Measurements from ENCODE around the gene SCGB2B2.
"Not testable (repeated sequence)": the region's sequence is repeated elsewhere in the genome, so short reads cannot be mapped to it uniquely, and the experiment has no call there.

The SCGB2B2 gene

DNA sequence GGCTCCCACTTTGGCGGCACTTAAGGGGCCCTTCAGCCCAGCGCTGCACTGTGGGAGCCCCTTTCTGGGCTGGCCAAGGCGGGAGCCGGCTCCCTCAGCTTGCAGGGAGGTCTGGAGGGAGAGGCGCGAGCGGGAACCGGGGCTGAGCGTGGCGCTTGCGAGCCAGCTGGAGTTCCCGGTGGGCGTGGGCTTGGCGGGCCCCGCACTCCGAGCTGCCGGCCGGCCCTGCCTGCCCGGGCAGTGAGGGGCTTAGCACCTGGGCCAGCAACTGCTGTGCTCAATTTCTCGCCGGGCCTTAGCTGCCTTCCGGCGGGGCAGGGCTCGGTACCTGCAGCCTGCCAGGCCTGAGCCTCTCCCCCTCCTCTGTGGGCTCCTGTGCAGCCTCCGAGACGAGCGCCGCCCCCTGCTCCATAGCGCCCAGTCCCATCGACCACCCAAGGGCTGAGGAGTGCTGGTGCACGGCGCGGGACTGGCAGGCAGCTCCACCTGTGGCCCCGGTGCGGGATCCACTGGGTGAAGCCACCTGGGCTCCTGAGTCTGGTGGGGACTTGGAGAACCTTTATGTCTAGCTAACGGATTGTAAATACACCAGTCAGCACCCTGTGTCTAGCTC lies 8.8 kb downstream of the SCGB2B2 start:
- DNase-seq: not testable (repeated sequence)

DNA sequence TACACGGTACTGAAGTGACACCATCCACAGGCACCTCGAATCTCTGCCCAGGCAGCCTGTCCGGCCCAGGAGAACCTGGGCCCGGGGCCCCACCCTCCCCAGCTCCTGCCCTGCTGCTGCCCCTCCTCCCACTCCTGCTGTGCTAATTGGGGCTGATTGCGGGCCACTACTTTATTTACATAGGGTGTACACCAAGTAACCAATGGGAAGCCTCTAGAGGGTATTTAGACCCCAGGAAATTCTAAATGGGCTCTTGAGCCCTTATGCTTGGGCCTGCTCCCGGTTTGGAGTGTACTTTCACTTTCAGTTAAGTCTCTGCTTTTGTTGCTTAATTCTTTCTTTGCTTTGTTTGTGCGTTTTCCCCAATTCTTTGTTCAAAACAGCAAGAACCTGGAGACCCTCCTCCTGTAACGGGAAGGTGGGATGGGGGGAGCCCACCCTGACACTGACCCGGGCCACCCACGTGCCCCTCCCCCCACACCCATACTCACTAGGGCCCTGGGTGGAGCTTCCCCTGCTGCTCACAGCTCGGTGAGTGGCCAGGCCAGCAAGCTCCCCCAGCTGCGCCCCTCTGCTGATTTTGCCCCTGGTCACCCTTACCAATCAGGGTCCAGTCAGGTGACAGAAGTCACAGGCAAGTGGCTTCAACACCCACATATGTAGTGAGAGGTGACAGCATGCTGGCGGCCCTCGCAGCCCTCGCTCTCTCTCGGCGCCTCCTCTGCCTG lies 9.4 kb downstream of the SCGB2B2 start:
- DNase-seq: peak; percentile 23

DNA sequence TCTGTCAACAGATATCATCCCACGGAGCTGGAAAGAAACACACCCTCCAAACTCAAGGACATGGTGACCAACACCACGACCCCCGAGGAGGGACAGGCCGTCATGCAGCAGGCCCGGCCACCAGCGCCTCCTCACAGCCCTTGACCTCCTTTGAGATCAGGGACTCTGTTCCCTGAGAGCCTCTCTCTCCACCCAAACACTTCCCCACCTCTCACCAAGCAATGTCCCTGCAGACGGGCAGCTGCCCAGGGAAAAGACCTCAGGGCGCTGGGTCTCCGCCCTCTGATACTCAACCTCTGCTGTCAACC lies 10.0 kb downstream of the SCGB2B2 start:
- DNase-seq: no peak

DNA sequence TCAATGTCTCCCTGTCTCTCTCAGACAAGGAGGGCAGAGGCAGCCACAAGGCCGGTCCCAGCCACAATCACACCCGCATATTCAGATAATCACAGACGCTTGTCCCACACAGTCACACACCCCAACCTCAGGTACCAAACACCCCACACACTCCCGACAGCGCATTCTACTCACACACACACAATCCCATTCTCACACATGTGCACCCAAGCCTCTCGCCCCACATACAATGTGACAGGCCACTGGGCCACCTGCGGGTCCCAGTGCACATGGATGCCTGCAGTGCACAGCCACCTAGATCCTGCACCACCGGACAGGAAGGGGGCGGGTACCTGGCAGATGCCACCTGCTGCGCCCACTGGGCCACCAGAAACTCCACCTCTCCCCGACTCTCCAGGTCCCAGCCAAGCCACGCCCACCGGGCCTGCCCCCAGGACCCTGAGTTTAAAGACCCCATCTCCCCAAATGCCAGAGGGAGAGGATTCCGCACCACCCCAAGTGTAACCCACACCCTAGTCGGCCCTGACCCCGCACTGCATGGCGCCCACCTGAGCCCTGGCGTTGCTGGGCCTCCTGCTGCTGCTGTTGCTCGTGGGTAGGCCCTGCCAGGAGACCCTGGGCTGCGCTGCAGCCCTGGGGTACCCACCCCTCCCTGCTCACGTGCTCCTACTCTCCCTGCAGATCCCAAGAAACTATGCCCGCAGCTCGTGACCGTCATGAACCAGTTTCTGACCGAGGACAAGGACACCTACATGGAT lies 10.6 kb downstream of the SCGB2B2 start:
- DNase-seq: no peak

DNA sequence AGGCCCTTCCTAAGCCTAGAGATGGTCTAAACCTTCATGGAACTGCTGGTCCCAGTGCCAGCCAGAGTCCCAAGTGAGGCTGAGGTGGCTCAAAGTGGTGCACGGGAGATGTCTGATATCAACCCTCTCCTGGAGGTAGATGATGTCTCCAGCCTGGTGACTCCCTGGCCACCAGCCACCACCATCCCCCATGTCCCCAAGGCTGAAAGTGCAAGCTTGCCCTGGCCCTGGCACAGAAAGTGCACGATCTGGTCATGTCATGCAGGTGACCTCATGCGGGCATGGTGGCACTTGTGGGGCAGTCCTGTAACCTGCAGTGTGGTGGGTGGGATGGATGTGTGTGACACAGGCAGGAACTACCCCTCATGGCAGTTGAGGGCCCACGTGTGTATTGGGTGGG lies 11.7 kb downstream of the SCGB2B2 start:
- not testable (repeated sequence) for DNase-seq

DNA sequence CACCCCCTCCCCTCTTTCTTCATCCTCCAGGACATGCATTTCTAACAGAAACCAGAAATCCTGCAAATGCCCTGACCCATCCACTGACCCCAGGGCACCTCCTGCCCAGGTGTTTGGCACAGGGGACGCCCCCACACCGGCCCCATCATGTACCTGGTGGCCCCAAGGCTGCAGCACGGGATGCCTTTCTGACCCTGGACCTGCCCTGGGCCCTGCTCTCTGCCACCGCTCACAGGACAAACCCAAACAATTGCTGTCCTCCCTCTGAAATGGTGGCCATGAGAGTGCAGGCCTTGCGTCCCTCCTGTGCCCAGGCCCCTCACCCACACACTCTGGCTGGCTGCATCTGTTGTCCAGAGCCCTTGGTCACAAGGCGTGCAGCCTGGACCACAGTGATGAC lies 12.1 kb downstream of the SCGB2B2 start:
- no peak for DNase-seq

DNA sequence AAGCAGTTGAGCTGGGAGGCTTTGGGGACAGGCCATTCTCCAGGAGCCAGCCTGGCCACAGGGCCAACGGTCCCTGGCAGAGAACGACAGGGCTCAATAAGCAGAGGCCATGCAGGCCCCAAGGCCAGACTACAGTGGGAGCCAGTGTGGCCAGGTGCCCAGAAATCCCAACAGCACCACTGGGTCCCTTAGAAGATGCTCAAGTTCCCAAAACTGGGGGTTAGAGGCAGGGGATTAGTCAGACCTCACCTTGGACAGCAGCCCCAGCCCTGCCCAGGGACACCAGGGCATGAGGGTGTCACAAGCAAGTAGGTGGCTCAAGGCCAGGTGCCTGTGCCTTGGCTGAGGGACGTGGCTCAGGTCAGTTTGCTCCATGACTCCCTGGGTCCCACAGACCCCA lies 12.8 kb downstream of the SCGB2B2 start:
- DNase-seq: no peak

DNA sequence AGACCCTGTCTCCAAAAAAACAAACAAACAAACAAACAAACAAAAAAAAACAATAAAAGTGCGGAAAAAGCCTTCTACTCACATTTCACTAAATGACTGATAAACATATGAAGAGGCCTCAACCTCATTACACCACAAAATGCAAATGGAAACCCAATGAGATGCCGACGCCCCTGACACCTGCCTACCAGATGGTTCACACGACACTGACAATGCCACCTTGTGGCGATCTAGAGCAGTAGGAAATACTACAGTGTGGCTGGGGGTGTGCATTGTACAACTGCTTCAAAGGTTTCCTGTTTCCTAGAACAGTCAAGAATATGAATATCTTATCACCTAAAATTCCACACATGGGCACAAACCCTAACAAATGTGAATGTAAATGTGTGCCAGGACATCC lies 14.0 kb downstream of the SCGB2B2 start:
- DNase-seq: peak; percentile 68

DNA sequence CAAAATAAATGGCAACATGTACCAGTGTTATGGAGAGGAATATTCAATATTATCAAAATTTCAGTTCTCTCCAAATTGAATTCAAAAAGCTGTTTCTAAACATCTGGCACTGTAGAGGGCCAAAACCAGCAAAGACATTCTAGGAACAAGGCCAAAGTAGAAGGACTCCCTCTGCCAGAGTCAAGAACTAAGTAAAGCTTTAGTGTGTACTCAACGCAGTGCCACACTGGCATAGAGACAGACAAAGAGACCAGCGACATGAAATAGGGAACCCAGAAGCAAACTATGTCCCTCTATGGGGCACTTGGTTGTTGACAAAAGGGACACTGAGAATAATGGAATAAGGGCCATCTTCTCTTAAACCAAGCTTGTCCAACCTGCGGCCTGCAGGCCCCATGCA lies 15.6 kb downstream of the SCGB2B2 start:
- DNase-seq: no peak

DNA sequence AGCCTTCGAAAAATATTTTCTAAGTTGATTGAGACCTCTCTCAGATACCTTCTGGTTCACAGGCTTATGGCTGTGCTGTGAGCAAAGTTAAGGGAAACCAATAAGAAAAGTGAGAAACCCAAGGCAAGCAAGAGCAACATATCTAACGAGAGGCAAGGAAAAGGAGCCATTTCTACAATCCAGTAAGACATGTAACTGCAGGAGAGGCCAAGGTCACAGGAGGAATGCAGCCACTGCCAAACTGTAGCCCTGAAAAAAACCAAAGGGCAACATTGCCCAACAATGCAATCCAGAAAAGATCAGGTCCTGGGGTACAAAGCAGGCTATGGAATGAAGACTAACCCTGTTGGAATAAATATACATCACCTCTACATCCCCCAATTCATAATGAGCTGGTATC lies 21.3 kb downstream of the SCGB2B2 start:
- no peak for DNase-seq

DNA sequence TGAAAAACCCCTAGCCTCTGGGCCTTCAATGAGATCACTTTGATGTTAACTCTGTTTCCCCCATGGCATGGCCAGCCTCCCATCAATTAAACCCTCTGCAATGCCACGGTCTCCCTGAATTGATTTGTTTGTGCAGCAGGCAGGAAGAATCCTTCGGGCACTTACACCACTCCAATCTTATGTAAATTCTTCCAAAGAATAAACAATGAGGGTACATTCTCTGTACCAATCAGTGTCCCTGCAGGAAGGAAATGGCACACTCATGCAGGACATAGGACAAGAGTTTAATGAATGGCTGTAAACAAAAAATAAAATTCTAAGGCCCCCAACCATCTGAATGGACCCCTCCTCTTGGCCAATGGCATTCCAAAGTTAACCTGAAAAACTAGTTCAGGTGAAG lies 22.2 kb downstream of the SCGB2B2 start:
- DNase-seq: no peak

DNA sequence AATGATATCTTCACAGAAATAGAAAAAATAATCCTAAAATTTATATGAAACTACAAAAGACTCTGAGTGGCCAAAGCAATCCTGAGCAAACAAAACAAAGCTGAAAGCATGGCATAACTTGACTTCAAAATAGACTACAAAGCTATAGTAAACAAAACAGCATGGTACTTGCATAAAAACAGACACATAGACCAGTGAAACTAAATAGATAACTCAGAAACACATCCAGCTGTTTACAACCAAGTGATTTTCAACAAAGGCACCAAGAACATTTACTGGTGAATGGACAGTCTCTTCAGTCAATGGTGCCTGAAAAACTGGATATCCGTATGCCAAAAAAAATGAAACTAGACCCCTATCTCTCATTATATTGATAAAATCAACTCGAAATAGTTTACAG lies 25.2 kb downstream of the SCGB2B2 start:
- no peak for DNase-seq

DNA sequence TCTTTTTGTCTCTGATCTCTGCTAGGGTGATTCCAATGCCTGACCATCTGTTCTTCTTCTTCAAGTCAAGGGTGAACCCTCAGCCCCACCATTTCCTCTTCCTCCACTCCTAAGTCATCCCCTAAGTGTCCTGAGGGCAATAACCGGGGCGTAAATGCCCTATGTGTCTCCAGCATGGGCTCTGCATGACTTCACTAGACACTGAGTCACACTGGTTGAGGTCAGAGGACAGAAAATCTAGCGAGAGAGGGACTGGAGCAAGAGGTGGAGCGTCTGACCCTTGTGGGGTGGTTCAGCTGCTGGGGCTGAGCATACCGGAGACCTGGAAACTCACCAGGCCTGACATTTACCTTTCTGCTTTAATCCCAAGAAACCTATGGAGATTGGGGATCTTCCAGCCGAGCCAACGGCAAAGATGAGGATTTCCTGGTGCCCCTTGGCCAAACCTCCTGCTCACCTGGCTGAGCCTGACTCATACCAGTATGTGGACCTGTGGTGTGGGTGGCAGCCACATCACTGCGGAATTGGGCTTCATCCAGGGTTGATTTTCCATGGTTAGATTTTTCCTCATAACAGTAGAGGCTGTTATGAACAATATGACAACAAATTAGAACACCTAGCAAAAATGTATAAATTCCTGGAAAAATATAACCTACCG lies 26.9 kb downstream of the SCGB2B2 start:
- no peak for DNase-seq

DNA sequence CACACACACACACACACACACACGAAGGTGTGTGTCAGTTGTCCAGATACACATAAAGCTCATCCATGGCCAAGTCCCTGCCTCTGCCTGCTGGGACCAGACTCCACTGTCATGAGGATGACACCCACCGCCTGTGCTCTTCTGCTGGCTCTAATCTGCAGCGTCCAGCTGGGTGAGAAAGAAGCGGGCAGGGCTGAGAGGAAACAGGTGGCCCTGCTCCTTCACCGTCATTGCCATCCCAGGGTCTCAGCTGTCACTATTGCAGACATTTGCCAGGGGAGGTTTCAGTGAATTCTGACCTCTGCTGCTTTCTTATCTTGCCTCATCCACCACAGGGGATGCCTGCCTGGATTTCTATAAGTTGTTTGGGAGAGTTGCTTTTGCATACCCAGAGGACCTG lies 31.4 kb downstream of the SCGB2B2 start:
- no peak for DNase-seq

DNA sequence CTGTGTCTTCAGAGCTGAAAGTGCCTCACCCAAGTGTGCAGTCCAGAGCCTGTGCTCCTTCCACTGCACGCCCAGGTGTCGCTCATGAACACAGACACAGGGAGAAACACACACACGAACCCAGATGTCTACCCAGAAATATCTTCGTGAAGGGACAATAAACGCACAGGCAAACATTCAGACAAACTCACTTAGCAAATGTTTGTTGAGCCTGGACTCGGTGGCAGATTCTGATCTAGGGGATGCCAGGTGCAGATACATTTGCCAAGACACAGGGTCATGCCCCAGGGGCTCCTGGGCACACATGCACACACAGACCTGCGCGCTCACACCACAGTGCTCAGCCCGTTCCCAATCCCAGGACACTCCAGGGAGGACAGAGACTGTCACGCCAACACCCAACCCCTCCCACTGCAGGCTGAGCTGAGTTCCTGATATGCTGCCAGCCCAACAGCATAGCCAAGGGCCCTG lies 31.9 kb downstream of the SCGB2B2 start:
- no peak for DNase-seq

DNA sequence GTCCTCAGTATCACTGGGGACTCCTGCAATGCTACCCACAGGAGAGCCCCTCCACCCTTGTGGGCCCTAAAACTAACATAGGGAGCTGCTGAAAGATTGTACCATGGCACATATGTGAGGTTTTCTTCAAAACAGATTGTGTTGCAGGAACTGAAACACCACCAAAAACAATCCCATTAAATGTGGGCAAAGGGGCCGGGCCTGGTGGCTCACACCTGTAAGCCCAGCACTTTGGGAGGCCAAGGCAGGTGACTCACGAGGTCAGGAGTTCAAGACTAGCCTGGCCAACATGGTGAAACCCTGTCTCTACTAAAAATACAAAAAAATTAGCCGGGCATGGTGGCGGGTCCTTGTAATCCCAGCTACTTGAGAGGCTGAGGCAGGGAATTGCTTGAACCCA lies 34.7 kb downstream of the SCGB2B2 start:
- DNase-seq: no peak

DNA sequence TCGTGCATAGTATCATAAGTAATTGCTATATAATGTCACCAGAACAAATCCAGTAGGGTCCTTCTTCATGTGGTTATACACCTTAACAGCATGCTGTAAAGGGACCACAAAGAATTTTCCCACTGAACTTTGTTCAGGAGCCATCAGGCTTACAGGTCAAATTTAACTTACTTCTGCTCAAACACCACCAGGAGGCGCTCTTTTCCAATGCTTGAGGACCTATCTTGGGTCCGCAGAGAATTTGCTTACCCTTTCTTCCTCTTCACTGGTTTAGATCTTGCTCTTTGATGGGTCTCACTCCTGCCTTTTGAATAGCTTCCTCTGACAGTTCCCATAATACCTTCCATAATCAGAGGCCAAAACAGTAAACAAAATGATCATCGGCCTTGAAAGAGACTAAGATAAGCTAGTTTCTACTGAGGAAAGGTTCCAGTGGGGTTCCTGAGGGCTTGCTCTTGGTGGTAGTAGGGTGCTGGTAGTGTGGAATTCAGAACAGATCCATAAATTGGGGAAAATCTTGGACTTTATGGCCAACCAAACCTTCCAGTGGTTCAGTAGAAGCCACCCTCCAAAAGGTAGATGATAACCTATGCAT lies 37.4 kb downstream of the SCGB2B2 start:
- DNase-seq: peak; percentile 74

DNA sequence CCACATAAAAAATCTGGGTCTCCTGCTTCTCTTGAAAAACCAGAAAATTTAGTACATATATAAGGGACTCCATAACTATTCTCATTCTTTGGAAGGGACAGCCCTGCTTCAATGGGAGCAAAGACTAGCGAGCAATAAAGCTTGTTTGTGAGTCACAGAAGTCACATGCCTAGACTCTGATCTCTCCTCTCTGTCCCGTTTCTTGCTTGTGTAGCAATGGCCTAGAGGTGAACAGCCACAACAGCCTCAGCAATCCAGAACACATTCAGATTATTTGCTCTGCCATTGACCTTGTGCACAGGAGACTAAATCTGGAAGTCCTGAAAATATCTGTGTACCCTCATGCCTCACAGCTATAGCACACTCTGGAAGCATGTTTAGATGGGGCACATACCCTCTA lies 43.2 kb downstream of the SCGB2B2 start:
- DNase-seq: no peak

Measured in CD4-positive, alpha-beta T cell treated with Interleukin-17A for 1 hour (primary cell).